SHP77 (cell line): ENCODE measurements around the gene ASCC1.
"Not testable (repeated sequence)": the region's sequence is repeated elsewhere in the genome, so short reads cannot be mapped to it uniquely, and the experiment has no call there.

Source experiments
- DNase-seq, 2 experiments: peaks; one replicate each; lab custom pipeline; 2025; lab: John Stamatoyannopoulos, UW

Gene ASCC1

GRCh38 chr10:72124989-72125388 is 91.1 kb downstream of the ASCC1 start:
- no peak for DNase-seq

GRCh38 chr10:72124381-72124780 is 91.7 kb downstream of the ASCC1 start:
- no peak for DNase-seq

- DNase-seq = no peak
Observed at GRCh38 chr10:72123616-72124015, 92.5 kb downstream of the ASCC1 start.

DNA sequence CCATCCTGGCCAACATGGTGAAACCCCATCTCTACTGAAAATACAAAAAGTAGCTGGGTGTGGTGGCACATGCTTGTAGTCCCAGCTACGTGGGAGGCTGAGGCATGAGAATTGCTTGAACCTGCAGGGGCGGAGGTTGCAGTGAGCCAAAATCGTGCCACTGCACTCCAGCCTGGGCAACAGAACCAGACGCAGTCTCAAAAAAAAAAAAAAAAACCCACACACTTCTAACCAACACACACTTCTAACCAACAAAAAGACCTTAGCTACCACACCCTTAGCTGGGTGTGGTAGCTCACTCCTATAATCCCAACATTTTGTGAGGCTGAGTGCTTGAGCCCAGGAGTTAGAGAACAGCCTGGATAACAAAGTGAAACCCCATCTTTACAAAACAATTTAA is 93.9 kb downstream of the ASCC1 start:
- DNase-seq = no peak

- no peak for DNase-seq
Observed at GRCh38 chr10:72121389-72121788, 94.7 kb downstream of the ASCC1 start.

GRCh38 chr10:72116372-72116771 is 99.7 kb downstream of the ASCC1 start:
- no peak for DNase-seq

GRCh38 chr10:72114706-72115450 is 101.2 kb downstream of the ASCC1 start:
- DNase-seq = no peak

GRCh38 chr10:72110673-72111401 is 105.2 kb downstream of the ASCC1 start:
- DNase-seq = no peak

DNA sequence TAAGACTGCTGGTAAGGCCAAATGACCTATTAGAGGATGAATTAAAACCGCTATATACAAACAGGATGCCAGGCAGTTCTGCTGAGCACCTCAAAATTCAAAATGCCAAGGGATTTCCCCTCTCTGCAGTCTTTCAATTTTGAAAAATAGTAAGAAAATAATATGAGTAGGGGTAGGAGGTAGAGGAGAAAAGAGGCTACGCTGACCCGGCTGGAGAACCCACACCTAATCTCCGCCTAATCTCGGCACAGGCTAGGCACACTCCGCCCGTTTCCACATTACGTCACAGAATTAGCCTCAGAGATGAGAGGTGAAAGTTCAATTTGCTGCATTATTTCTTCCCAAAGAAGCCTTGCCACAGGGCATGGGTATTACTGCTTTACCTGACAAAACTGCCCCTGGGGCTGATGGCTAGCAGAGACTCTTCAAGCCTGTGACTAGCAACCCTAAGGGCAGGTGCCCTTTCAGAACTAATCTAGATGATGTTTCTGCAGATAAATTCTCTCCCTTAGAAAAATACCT is 106.4 kb downstream of the ASCC1 start:
- no peak for DNase-seq

- no peak for DNase-seq
Observed at GRCh38 chr10:72108830-72109635, 107.0 kb downstream of the ASCC1 start.

- not testable (repeated sequence) for DNase-seq
Observed at GRCh38 chr10:72108004-72108370, 108.1 kb downstream of the ASCC1 start.

DNA sequence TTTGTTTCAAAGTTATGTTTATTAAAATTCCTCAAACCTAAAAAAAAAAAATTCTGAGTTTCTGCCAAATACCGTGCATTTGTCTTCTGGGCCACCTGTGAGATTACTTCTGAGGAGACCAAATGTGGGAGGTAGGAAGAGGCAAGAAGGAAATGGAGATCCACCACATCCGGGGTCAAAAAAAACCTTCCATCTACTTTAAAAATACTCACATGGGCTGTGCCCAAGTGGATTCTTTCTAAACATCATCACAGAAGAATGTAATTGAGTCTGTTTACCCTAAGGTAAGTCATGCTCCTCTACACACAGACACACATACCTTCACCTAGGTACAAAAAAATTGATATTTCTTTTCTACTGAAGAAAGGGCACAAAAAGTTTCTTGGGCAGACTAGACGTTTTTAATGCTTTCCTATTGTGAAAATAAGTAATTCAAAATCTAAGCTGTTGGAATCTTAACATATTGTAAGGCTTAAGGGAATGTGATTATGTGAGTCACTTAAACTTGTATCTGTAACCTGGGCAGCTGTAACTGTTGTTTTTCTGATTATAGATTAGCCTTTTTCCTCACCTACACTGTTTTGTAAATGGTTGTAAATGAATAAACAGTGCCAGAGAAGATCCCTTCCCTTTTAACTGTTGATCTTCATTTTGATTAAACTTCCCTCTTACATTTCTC is 108.6 kb downstream of the ASCC1 start:
- no peak for DNase-seq

- DNase-seq = no peak
Observed at GRCh38 chr10:72106896-72107295, 109.2 kb downstream of the ASCC1 start.

GRCh38 chr10:72106154-72106849 is 109.8 kb downstream of the ASCC1 start:
- DNase-seq = no peak

GRCh38 chr10:72105710-72106109 is 110.4 kb downstream of the ASCC1 start:
- DNase-seq = no peak

- no peak for DNase-seq
Observed at GRCh38 chr10:72105098-72105475, 111.0 kb downstream of the ASCC1 start.

- no peak for DNase-seq
Observed at GRCh38 chr10:72104472-72105097, 111.5 kb downstream of the ASCC1 start.

DNA sequence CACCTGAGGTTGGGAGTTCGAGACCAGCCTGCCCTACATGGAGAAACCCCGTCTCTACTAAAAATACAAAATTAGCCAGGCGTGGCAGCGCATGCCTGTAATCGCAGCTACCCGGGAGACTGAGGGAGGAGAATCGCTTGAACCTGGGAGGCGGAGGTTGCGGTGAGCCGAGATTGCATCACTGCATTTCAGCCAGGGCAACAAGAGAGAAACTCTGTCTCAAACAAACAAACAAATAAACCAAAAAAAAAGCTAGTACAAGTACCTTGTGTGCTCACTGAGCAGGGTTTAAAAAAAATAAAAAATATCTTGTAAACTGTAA is 116.5 kb downstream of the ASCC1 start:
- no peak for DNase-seq

DNA sequence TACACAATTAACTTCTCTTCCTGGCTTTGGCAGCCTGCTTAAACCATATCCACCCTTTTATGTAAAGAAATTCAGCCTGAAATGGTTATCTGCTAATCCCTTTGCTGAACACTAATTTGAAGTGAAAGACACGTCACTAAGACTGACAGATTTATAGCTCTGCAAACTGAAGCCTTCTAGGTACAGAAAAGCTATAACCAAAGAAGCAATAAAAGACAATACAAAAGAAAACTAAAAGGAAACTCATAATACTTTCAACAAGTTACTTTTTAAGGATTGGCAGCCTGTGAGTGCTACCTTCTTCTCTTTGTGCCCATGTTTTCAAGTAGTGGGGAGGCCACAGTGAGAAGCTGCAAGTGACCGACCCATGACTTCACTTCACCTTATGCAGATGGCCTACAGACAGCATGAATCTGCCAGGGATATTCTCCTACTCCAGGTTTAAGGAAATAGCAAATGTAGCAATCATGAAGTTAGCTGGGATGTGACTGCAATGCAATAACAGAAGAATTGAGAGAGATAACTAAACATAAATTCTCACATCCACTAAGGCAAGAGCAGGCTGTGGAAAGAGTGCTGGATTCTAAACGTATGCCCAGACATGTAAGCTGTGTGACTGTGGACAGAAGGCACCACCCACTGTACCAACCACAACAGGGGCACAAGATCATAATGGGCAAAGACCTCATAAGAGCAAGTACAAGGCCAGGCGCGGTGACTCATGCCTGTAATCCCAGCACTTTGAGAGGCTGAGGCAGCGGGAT is 117.1 kb downstream of the ASCC1 start:
- DNase-seq = no peak

GRCh38 chr10:72098301-72098835 is 117.7 kb downstream of the ASCC1 start:
- DNase-seq = no peak
